Skeletal muscle satellite cell (primary cell): ENCODE results near the gene RNF207.

Experiments used
- H3K27me3 ChIP-seq: 2 replicates; pipeline ENCODE4 v1.7.0; 2013; ENCODE audit warnings: low read length; ENCODE audit not compliant: control insufficient read depth, insufficient read depth
- H3K36me3 ChIP-seq: 2 replicates; pipeline ENCODE4 v1.7.0; 2013; ENCODE audit warnings: mild to moderate bottlenecking, control low read depth, low read length; ENCODE audit not compliant: insufficient read depth
- H3K4me1 ChIP-seq: 2 replicates; pipeline ENCODE4 v1.7.0; 2013; ENCODE audit warnings: low read length; ENCODE audit not compliant: control insufficient read depth, insufficient read depth
- H3K4me2 ChIP-seq: 2 replicates; pipeline ENCODE4 v1.7.0; 2013; ENCODE audit warnings: mild to moderate bottlenecking, low read length
- H3K4me3 ChIP-seq: 2 replicates; pipeline ENCODE4 v1.7.0; 2013; ENCODE audit warnings: low read length
- H3K9ac ChIP-seq: 2 replicates; pipeline ENCODE4 v1.7.0; 2013; ENCODE audit warnings: mild to moderate bottlenecking, low read depth, low read length, moderate library complexity
- H3K9me3 ChIP-seq: replicated peaks from 2 replicates; pipeline ENCODE4 v1.7.0; 2013; ENCODE audit warnings: mild to moderate bottlenecking, control low read depth, low read length

The RNF207 gene

GRCh38 chr1:6259491-6260362, 53.8 kb downstream of the RNF207 start:
- no peaks in the 10 kb centered on the region for H3K27me3 ChIP-seq
- peaks cover 46% of the 10 kb centered on the region for H3K4me1 ChIP-seq
- H3K4me2 ChIP-seq: peak overlapping the region; percentile 86
- H3K9me3 ChIP-seq: no peaks in the 10 kb centered on the region
- no peak overlapping the region for H3K9ac ChIP-seq
- no peaks in the 10 kb centered on the region for H3K36me3 ChIP-seq
- H3K4me3 ChIP-seq: peak overlapping the region; percentile 70

GRCh38 chr1:6260433-6260934, 54.6 kb downstream of the RNF207 start:
- Histone ChIP-seq H3K4me3 (peak overlapping the region; percentile 70), H3K9me3 (no peaks in the 10 kb centered on the region), H3K9ac (peak overlapping the region; percentile 63), H3K27me3 (no peaks in the 10 kb centered on the region), H3K4me1 (peaks cover 46% of the 10 kb centered on the region), H3K36me3 (no peaks in the 10 kb centered on the region), H3K4me2 (peak overlapping the region; percentile 86)

GRCh38 chr1:6260961-6261614, 55.2 kb downstream of the RNF207 start, which contains the start of gene GPR153:
Gene GPR153 (minus strand): TSS chr1:6261098. CDS start chr1:6254905, 6,193 bp downstream.
- Histone ChIP-seq H3K9me3 (no peaks in the 10 kb centered on the region), H3K4me1 (peaks cover 46% of the 10 kb centered on the region), H3K4me2 (peak within 1 kb of the TSS; percentile 86), H3K27me3 (no peaks in the 10 kb centered on the region), H3K9ac (peak within 1 kb of the TSS; percentile 63), H3K36me3 (no peaks in the 10 kb centered on the region), H3K4me3 (peak within 1 kb of the TSS; percentile 70)

- peak overlapping the region; percentile 70 for H3K4me3 ChIP-seq
- peak overlapping the region; percentile 60 for H3K9ac ChIP-seq
- H3K4me1 ChIP-seq: peaks cover 46% of the 10 kb centered on the region
- H3K36me3 ChIP-seq: no peaks in the 10 kb centered on the region
- peak overlapping the region; percentile 86 for H3K4me2 ChIP-seq
- H3K9me3 ChIP-seq: no peaks in the 10 kb centered on the region
- no peaks in the 10 kb centered on the region for H3K27me3 ChIP-seq
These were observed 55.7 kb downstream of the RNF207 start for GRCh38 chr1:6261615-6261995.

DNA sequence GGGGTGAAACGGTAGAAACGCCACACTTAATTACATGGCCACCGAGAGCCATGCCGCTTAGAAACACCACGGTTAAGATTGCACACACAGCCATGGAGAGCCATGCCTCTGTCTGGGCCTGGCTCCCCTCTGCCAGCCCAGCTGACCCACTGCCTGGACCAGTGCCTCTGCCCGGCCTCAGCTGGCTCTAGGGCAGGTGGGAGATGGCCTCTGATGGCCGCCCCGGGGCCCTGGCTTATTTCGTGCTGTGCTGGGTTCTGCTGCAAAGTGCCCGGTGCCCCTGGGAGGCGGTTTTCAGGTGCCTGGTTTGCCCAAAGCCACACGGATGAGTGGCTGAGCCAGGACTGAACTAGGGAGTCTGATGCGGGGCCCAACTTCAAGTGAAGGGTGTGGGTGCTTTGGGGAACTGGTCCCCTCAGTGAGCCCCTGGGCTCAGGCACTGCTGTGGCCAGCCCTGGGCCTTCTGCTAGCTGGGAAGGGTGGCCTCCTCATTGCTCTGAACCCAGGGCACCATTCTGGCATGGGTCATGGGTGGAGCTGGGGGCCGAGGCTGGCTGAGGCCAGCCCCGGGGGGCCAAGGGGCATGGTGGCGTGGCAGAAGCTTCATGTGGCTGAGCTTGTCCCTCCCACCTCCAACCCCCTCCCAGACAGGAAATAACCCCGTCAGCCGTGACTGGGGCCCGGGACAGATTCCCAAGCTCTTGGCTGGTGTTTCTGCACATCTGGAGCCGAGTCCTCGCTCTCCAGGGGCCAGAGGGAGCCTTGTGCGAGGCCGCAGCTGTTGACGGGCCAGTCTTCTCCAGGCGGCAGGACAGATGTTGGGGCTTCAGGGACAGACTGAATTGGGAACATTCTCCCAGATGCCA, 56.9 kb downstream of the RNF207 start:
- no peaks in the 10 kb centered on the region for H3K27me3 ChIP-seq
- no peaks in the 10 kb centered on the region for H3K9me3 ChIP-seq
- H3K9ac ChIP-seq: no peak overlapping the region
- peaks cover 41% of the 10 kb centered on the region for H3K4me1 ChIP-seq
- H3K4me3 ChIP-seq: no peak overlapping the region
- peak overlapping the region; percentile 20 for H3K4me2 ChIP-seq
- no peaks in the 10 kb centered on the region for H3K36me3 ChIP-seq

DNA sequence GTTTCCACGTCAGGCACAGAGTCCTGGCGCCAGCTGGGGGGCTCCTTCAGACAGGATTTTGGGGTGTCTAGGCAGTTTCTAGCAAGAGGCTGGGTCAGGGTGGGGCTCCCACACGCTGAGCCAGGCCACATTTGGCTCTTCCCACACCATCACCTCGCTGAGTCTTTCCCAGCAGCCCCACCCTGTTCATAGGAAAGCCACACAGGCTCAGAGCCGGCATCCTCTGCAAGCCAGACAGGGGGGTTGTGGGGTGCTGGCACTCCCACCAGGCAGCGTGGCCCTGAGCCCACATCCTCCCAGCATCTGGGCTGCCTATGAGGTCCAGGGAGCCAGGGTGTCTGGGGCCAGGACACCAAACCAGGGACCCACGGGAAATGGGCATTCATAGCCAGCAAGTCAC, 57.8 kb downstream of the RNF207 start:
- no peaks in the 10 kb centered on the region for H3K36me3 ChIP-seq
- H3K4me2 ChIP-seq: no peak overlapping the region
- H3K4me1 ChIP-seq: peaks cover 45% of the 10 kb centered on the region
- no peak overlapping the region for H3K4me3 ChIP-seq
- H3K27me3 ChIP-seq: no peaks in the 10 kb centered on the region
- no peaks in the 10 kb centered on the region for H3K9me3 ChIP-seq
- H3K9ac ChIP-seq: no peak overlapping the region

- no peaks in the 10 kb centered on the region for H3K27me3 ChIP-seq
- H3K9ac ChIP-seq: no peak overlapping the region
- no peaks in the 10 kb centered on the region for H3K9me3 ChIP-seq
- no peak overlapping the region for H3K4me2 ChIP-seq
- peaks cover 39% of the 10 kb centered on the region for H3K4me1 ChIP-seq
- H3K4me3 ChIP-seq: no peak overlapping the region
- peaks cover 3% of the 10 kb centered on the region for H3K36me3 ChIP-seq
These were observed 59.2 kb downstream of the RNF207 start for GRCh38 chr1:6265151-6265550.

GRCh38 chr1:6266641-6267040, 60.7 kb downstream of the RNF207 start:
- H3K9ac ChIP-seq: no peak overlapping the region
- no peaks in the 10 kb centered on the region for H3K27me3 ChIP-seq
- H3K9me3 ChIP-seq: no peaks in the 10 kb centered on the region
- peaks cover 34% of the 10 kb centered on the region for H3K4me1 ChIP-seq
- H3K4me3 ChIP-seq: no peak overlapping the region
- no peak overlapping the region for H3K4me2 ChIP-seq
- peaks cover 3% of the 10 kb centered on the region for H3K36me3 ChIP-seq

DNA sequence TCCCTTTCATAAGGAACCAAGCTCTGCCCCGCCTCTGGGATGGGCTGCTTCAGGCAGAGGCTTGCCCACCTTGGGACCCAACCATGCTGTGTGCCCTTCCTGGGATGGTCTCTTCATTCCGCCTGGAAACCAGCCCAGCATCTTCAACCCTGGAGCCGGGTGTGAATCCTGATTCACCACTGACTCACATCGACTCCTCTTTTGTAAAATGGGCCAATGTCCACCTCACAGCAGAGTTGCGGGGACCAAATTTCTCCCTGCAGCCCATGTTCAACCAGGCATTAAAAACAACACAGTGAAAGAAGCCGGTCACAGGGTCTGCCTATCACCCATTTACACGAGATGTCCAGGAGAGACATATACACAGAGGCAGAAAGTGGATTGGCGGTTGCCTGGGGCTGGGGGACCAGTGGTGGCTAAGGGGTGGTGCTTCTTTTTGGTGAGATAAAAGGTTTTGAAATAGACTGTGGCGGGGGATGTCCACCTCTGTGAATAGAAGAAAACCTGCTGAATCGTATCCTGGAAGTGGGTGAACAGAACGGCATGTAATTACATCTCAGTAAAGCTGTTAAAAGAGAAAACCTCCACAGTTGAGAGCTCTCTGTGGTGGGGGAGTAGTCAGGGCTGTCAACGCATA, 61.9 kb downstream of the RNF207 start:
- Histone ChIP-seq H3K4me3 (no peak overlapping the region), H3K4me2 (no peak overlapping the region), H3K4me1 (peaks cover 23% of the 10 kb centered on the region), H3K27me3 (no peaks in the 10 kb centered on the region), H3K9me3 (no peaks in the 10 kb centered on the region), H3K36me3 (peaks cover 3% of the 10 kb centered on the region), H3K9ac (no peak overlapping the region)

DNA sequence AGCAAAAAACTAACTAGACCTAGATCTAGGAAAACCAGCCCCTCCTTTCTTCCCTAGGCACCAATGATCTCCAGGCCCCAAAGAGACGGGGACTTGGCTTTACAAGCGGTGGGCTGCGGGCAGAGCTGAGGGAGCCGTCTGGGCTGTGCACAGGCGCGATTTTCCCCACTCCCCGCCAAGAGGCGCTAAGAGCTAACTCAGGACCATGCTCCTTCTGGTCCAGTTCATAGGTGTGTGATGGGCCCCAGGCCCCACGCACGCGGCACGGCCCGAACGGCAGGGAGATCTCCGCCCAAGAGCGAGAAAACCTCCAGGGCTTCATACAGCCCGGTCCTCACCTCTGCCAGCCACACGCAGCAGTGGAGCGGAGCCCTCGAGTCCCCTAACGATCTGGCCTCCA, 62.5 kb downstream of the RNF207 start:
- H3K27me3 ChIP-seq: no peaks in the 10 kb centered on the region
- peaks cover 3% of the 10 kb centered on the region for H3K36me3 ChIP-seq
- H3K4me2 ChIP-seq: no peak overlapping the region
- peaks cover 23% of the 10 kb centered on the region for H3K4me1 ChIP-seq
- no peak overlapping the region for H3K4me3 ChIP-seq
- no peak overlapping the region for H3K9ac ChIP-seq
- H3K9me3 ChIP-seq: no peaks in the 10 kb centered on the region
